ENCODE results near the gene CCDC85B. TPM values are rescaled to one million over a fixed set of nuclear protein-coding genes. Genes with fewer than 3 reads are reported as not detected.

CCDC85B gene
- polyA plus RNA-seq, 1 of the 3 experiments (the other 2 are of a cell fraction), result 52.8 TPM

GRCh38 chr11:65850217-65851082 is 40.0 kb upstream of the CCDC85B start:
- Histone ChIP-seq H3K9ac (no peak overlapping the region), H3K27ac (ENCODE audit: low read depth in 2 of 2, low read length in 1 of 2) (no peak overlapping the region)
- POLR2A ChIA-PET, result interaction anchor here (0.6 to 2.7 kb wide), 9 partner anchors 9 to 235 kb away, joined by 3 to 13 read pairs (median 3); partner anchors contain the start of genes MUS81, PCNX3, RNASEH2C and SNX32

DNA sequence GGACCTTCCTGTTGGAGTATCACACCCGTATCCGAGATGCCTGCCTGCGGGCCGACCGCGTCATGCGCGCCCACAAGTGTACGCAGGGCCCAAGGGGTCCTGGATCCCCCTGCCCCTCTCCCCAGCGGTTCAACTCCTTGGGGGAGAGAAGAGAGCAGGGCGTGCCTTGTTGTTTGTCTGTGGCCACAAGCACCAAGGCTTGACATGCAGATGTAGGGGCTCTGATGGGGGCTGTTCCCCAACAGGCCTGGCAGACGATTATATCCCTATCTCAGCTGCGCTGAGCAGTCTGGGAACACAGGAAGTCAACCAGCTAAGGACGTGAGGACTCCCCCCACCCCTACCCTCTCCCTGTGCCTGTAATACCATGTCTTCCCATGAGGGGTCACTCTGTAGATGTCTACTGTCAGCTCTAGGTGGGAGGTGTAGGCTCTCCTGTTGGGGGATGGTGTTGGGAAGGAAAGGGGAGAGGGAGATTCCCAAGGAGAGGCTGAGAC is 39.3 kb upstream of the CCDC85B start:
- Histone ChIP-seq H3K9me3 (no peaks in the 10 kb centered on the region), H3K36me3 (replicated peaks in 1 of 2; ENCODE audit: control insufficient read depth in 1 of 2, insufficient read depth in 2 of 2, low read length in 1 of 2) (peaks cover 38 to 49% of the 10 kb centered on the region in 2 experiments), H4K20me1 (ENCODE audit: insufficient read depth) (peaks cover 41% of the 10 kb centered on the region), H3K27me3 (ENCODE audit: insufficient read depth) (no peaks in the 10 kb centered on the region), H3K79me2 (ENCODE audit: insufficient read depth) (peaks cover 27% of the 10 kb centered on the region), H3K4me3 (ENCODE audit: low read depth in 2 of 2, low read length in 1 of 2) (no peak overlapping the region), H3F3A (replicated peaks; ENCODE audit: insufficient read depth) (peaks cover 58% of the 10 kb centered on the region), H3K27ac (ENCODE audit: low read depth in 2 of 2, low read length in 1 of 2) (no peak overlapping the region), H2AFZ (ENCODE audit: low read depth) (no peak overlapping the region), H3K9ac (no peak overlapping the region), H3K9me2 (no peaks in the 10 kb centered on the region), H3K4me1 (ENCODE audit: control insufficient read depth in 1 of 2, insufficient read depth in 2 of 2, low read depth in 1 of 2, low read length in 1 of 2) (peaks cover 0 to 16% of the 10 kb centered on the region in 2 experiments; a peak in 2 of 4 replicates), H3K4me2 (no peak overlapping the region)
- CTCF ChIA-PET, result interaction anchor here (0.7 to 5.3 kb wide), 16 partner anchors 9 to 198 kb away, joined by 3 to 30 read pairs (median 4); partner anchors contain the start of genes FIBP, KAT5, MUS81 and SNX32
- TF ChIP-seq POLR2AphosphoS5 (IDR thresholded peaks at IDR 0.05; ENCODE audit: low read depth, low read length) (peak; percentile 47), ELF1 (IDR thresholded peaks at IDR 0.05) (peak; percentile 16; the same call in 1 of the 2 replicates), MAX (IDR thresholded peaks at IDR 0.05; ENCODE audit: low read depth) (no peak)
- TF ChIP-seq, protein P1, sequence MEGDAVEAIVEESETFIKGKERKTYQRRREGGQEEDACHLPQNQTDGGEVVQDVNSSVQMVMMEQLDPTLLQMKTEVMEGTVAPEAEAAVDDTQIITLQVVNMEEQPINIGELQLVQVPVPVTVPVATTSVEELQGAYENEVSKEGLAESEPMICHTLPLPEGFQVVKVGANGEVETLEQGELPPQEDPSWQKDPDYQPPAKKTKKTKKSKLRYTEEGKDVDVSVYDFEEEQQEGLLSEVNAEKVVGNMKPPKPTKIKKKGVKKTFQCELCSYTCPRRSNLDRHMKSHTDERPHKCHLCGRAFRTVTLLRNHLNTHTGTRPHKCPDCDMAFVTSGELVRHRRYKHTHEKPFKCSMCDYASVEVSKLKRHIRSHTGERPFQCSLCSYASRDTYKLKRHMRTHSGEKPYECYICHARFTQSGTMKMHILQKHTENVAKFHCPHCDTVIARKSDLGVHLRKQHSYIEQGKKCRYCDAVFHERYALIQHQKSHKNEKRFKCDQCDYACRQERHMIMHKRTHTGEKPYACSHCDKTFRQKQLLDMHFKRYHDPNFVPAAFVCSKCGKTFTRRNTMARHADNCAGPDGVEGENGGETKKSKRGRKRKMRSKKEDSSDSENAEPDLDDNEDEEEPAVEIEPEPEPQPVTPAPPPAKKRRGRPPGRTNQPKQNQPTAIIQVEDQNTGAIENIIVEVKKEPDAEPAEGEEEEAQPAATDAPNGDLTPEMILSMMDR (IDR thresholded peaks at IDR 0.05), result peak; percentile 61
- POLR2A ChIA-PET, result interaction anchor here (0.9 to 1.8 kb wide), 5 partner anchors 8 to 131 kb away, joined by 3 to 5 read pairs (median 4); partner anchors contain the start of gene RNASEH2C
- 87% methylated on average over 7 of the region's 14 CpGs for WGBS (ENCODE audit: low lambda C conversion rate)
- peak; percentile 76 for DNase-seq

More at GRCh38 chr11:65850217-65851082, 40.0 kb upstream of the CCDC85B start:
- Histone ChIP-seq H3K79me2 (ENCODE audit: insufficient read depth) (peaks cover 20% of the 10 kb centered on the region), H3K4me1 (ENCODE audit: control insufficient read depth in 1 of 2, insufficient read depth in 2 of 2, low read depth in 1 of 2, low read length in 1 of 2) (peaks cover 0 to 9% of the 10 kb centered on the region in 2 experiments; a peak in 1 of 4 replicates), H3K36me3 (replicated peaks in 1 of 2; ENCODE audit: control insufficient read depth in 1 of 2, insufficient read depth in 2 of 2, low read length in 1 of 2) (peaks cover 31 to 42% of the 10 kb centered on the region in 2 experiments), H3K9me2 (no peaks in the 10 kb centered on the region), H4K20me1 (ENCODE audit: insufficient read depth) (peaks cover 35% of the 10 kb centered on the region), H3F3A (replicated peaks; ENCODE audit: insufficient read depth) (peaks cover 53% of the 10 kb centered on the region), H3K4me3 (ENCODE audit: low read depth in 2 of 2, low read length in 1 of 2) (no peak overlapping the region), H3K9me3 (no peaks in the 10 kb centered on the region), H2AFZ (ENCODE audit: low read depth) (no peak overlapping the region), H3K27me3 (ENCODE audit: insufficient read depth) (no peaks in the 10 kb centered on the region), H3K4me2 (no peak overlapping the region)
- no peak for TF ChIP-seq FOXM1 (IDR thresholded peaks at IDR 0.05; ENCODE audit: low read depth)
- TF ChIP-seq JUND (IDR thresholded peaks at IDR 0.05), result 0 out of 2 replicates have a peak, but pooled peaks have one; percentile 2
- TF ChIP-seq IRF3 (IDR thresholded peaks at IDR 0.05; ENCODE audit: low read depth, low read length), result no peak
- DNase-seq, result peak; percentile 35
- 79% methylated on average over 14 of the region's 20 CpGs for WGBS (ENCODE audit: low lambda C conversion rate)
- CTCF ChIA-PET, result interaction anchor here (0.6 to 5.3 kb wide), 17 partner anchors 8 to 203 kb away, joined by 3 to 30 read pairs (median 4); partner anchors contain the start of genes FIBP, KAT5, MUS81 and SNX32

All from SK-N-SH (cell line).